HG03354 (cell line): ENCODE data around the gene CTTN.
"Not testable (repeated sequence)": the region's sequence is repeated elsewhere in the genome, so short reads cannot be mapped to it uniquely, and the experiment has no call there.

Experiments
- ATAC-seq: cut with Tn5 transposase; IDR thresholded peaks from one replicate; pipeline ENCODE4 v1.9.1; 2021; ENCODE audit warnings: mild to moderate bottlenecking; ENCODE audit not compliant: unreplicated experiment, poor library complexity, severe bottlenecking

CTTN gene

DNA sequence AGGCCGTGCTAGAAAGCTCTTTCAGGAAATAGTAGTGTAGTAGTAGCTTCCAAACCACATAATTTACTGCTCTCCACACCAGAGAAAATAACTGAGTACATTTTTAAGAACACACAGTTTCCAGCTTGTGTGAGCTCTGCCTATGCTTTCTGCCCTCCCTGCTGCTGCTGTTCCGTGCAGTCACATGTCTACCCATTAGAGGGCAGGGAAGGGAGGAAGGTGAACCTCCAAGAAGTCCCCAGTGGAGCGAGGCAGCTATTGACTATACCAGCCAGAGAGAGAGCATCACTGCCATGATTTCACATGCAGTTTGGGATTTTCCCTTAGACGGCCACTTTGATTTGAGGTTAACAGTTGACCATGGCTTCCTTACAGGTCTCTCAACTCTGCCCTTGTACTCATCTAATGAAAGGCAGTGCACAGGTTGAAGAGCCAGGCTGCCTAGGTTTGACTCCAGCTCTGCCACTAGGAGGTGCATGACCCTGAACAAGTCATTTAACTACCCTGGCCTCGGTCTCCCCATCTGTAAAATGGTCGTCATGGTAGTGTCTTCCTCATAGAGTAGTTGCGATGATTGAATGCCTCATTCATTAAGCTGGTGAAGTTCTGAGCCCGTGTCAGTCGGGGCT lies 19.7 kb upstream of the CTTN start:
- ATAC-seq = no peak

DNA sequence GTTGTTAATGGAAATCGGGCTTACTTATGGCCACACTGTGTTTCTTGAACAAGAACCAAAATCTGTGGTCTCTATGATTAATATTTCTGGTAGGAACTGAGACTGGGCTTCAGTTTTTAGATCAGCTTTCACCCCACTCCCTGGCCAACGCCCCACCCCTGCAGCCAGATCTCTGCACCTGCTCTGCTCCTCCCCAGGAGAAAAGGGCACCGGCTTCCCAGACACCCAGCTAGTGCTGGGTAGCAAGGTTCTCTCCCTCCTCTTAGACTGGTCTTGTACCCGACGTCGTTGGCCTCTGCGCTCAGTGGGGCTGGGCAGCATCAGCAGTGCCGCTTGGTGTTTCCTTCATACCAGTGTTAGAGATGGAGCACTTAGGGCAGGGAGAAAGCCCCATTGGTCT lies 17.0 kb upstream of the CTTN start:
- no peak for ATAC-seq

DNA sequence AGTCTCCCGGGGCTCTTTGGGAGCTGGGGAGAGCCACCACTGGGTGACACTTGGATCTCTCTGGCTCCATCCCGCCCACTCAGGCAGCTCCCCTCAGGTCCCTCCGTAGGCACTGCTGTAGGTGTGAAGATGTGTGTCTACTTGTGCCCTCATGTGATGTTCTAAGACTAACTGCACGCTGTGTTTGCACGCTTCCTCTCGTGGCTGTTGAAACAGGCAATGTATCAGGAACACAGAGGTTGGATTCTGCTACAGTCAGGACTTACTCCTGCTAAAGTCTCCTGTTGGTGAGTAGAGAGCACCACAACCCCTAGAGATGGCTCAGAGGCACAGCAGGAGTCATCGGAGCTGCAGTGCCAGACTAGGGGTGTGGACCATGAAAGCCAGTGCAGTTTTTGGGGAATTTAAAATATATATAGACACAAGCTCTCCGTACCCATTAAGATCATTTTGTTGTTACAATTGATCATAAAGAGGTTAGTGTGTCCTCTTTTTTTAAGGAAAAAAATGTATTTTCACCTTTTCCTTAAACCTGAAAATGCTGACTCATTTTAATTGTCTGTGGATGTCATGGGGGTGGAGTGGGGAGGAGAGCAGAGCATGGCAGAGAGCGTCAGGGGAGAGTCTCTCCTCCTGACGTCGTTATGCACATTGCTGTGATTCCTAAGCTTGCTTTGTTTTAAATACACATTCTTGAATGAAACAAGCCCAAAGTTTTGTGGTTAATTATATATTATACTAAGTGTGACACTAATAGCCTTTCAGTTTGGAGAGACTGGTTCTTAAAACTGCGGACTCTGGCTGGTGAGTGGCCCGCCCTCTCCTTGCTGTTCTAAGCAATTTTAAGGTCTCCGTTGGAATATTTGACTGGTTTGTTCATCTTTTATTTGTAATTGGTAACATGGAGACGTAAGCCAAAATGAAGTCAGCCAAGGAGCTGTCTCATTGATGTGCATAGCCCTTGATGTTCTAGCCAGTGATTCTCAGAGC lies 16.2 kb upstream of the CTTN start:
- ATAC-seq = no peak

DNA sequence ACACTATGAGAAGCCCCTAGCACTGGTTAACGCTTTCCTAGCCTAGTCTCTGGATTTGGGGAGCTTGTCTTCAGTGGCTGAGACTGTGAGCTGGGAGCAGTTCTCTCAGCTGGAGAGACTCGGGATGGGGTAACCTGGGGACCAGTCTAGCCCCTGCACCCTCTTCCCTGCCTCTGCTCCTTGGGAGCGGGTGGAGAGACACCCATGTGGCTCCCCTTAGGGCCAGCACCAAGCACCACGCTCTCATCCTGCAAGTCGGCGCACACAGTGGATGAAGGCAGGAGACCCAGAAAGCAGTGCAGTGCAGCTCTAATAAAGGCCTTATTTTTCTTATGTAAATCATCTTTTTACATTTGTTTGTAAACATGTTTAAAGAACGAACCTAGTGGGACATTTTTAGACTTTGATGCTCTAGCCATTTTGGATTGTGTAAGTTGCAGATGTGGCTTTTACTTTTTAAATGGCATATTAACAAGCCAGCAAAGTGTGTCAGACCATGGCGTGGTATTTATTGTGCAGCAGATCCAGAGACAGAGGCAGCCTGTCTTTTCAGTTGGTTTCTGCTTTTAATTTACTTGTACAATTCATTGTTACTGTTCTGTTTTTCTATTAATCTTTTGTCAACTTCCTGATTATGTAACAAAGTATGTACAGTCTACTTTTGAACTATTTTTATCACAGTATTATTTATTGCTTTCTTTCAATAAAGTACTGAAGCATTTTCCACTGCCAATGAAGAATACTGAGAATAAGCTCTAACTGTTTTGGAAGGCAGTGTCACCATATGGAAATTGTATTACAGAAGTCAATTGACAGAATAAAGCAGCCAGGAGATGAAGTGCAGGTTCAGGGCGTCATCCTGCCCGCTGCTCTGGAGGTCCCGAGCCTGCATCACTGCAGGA lies 14.4 kb upstream of the CTTN start:
- ATAC-seq = no peak

DNA sequence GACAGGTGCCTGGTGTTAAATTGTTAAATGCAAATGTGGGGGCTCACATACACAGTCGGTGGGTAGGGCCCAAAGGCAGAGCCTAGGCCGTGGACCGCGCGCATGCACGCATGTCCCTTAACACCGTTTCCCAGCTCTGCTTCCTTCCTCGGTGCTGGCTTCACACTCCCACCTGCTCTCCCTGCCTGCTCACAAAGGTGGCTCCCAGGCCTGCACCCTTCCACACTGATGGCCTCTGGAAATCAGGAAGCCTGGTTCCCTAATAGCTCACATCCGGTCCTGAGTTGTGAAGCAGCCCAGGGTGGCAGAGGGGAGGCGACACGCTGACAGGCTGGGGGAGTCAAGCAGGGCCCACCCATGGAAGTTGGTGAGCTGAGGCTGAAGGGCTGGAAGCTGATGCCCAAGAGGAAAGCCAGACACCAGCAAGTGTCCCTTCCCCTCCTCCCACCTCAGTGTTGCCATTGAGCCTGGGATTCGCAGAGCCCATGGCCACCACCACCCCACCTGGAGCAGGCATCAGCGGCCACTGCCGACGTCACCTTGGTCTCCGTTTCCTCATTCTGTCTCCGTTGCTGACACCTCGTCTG lies 13.7 kb upstream of the CTTN start:
- no peak for ATAC-seq

DNA sequence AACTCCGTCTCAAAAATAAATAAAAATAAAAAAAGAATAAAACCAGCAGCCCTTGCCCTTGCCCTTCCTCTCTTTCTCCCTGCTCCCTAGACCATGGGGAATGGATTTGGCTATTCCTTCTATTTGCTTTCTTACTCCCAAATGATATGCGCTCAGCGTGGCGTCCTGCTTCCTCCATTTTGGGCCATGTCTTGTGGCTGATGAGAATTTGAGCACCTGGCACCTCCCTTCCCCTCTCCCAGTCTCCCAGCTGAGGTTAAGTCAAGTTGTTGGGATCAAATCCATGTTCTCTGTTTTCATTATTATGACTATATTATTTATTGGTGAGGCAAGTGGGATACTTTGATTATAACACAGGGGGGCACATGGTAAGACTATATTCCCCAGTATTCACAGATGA lies 10.8 kb upstream of the CTTN start:
- ATAC-seq = no peak

DNA sequence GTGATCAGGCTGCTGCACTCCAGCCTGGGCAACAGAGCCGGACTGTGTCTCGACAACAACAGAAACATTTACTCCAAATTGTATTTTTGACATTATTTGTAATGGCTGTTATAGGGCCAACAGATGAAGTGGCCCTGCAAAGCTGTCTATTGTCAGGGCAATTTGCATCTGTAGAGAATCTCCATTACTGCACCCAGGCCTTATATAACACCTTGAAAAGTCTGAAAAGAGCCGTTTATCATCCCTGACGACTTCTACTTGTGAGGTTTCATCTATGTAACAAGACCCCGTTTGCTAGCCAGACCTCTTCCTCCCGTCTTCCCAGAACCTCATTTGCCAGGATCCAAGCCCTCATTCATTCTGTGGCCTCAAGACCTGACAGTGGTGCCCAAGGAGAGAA lies 9.1 kb upstream of the CTTN start:
- ATAC-seq = no peak

DNA sequence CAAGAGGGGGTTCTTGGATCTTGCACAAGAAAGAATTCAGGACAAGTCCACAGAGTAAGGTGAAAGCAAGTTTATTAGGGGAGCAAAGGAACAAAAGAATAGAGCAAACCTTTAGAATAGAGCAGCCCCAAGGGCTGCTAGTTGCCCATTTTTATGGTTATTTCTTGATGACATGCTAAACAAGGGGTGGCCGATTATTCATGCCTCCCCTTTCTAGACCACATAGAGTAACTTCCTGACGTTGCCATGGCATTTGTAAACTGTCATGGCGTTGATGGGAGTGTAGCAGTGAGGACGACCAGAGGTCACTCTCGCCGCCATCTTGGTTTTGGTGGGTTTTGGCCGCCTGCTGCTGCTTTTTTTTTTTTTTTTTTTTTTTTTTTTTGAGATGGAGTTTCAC lies 7.4 kb upstream of the CTTN start:
- ATAC-seq = not testable (repeated sequence)

DNA sequence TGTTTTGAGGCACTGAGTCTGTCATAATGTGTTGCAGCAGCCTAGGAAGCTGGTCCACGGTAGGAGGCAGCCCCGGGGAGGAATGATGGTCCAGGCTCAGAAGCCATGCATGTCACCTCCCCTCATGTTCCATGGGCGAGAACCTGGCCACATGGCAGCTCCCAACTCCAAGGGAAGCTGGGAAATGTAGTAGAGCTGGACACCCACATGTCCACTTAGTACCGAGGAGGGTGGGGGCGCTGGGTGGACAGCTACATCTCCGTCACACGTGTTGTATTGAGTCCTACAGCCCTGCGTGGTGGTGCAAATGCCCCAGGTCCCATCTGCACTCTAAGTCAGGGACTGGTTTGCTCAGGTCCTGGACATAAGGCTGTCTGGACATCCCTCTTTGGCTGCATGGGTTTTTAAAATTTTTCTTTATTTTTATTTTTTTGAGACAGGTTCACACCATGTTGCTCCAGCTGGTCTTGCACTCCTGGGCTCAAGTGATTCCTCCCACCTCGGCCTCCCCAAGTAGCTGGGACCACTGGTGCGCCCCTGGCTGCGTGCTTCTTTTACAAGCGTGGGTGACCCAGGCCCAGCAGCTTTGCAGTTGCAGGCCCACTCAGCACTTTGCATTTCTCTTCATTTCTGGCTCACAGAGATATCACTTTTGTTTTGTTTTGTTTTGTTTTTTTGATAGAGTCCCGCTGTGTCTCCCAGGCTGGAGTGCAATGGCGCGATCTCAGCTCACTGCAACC lies 3.9 kb upstream of the CTTN start:
- ATAC-seq = no peak

DNA sequence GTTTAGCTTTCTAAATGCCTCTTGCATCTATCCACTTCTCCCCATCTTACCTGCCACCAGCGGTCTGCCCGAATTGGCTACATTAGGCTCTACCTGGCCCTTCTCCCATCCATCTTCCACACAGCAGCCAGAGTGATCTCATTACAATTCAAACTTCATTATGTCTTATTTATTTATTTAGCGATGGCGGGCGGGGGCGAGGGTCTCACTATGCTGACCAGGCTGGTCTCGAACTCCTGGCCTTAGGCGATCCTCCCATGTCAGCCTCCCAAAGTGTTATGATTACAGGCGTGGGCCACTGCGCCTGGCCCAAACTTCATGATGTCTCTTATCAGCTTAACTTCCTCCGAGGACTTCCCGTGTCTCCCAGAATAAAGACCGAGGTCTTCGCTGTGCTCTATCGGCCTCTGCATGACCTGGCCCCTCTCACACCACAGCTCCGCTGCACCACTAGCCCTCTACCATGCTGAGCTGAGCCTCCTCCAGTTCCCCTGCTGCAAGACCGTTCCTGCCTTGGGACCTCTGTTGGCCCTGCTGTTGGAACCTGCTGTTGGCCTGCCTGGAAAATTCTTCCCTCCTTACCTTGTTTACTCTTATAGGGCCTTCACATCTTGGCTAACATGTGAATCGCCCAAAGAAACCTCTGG lies 870 bp upstream of the CTTN start:
- no peak for ATAC-seq

DNA sequence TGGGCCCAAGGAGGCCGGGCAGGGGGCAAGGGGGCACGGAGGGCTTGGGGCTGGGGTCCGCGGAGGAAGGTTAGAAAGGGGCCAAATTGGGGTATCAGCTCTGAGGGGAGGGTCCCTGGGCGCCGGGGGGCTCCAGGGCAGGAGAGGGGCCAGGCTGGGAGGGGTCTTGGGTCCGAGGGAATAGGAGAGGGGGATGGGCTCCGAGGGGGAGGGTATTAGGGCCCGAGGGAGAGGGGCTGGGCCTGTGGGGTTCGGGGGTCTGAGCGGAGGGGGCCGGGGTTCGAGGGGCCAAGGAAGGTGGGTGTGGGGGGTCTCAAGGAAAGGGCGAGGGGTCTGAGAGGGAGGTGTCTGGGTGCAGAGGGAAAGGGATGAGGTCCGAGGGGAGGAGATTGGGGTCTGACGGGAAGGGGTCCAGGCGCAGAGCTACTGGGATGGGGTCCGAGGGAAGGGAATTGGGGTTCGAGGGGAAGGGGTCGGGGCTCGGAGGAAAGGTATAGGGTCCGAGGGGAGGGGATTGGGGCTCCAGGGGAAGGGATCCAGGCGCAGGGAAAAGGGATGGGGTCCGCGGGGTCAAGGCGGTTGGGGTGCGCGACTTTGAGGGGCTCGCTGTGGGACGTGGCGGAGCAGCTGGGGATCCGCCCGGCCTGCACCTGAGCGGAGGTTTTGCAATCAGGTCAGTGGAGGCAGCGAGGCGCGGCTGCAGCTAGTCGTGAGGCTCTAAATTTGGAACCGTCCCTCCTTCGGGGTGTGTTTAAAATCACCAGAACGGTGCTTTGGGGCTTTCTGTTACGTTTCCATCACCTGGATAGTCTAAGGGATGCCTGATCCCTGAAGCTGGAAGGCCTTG lies 728 bp downstream of the CTTN start:
- ATAC-seq = no peak

DNA sequence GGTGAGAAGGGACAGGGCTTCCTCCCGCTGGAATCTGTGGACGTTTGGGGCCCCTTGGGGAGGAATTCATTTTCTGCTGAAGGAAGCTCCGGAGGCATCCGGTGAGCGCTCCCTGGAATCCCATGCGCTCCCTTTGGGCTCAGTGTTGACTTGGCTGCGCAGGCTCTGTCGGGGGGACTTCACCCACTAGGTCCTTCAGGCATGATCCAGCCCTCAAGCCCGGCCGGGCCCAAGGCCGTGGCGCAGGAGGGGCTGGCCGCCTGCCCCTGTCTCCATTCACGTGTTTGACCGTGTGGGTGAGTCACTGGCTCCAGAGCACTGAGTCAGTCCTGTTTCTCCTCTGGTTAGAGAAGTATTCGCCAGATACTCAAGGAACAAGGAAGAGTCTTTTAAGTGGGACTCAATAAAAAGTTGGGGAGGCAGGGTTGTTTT lies 1.4 kb downstream of the CTTN start:
- no peak for ATAC-seq

DNA sequence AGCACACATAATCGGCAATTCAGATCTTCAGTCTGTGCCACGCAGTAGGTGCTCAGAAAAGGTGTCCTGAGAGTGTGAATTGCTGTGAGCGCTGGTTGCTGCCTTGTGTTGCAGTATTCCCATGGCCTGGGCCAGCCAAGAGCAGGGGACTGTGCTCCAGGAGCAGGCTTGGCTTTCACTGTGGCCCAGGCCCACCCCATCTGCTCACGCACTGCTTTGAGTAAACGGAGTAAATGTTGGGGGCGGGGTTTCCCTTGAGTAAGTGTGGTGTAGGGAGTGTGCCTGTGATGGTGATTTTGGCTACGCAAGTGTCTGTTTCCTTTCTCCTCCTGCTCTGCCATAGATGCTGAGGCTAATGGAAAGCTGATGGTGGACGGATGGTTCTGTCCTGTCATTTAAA lies 2.3 kb downstream of the CTTN start:
- no peak for ATAC-seq

DNA sequence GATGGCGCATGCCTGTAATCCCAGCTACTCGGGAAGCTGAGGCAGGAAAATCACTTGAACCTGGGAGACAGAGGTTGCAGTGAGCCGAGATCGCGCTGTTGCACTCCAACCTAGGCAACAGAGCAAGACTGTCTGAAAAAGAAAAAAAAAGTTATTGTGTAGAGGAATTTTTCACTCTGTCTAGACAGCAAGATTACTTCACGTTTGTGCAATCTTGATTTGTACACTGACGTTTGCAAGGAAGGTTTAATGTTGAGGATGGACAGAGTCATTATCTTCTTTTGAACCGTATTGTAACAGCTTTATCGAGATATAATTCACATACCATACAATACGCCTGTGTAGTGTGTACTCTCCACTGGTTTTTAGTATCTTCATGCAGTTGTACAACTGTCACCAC lies 3.7 kb downstream of the CTTN start:
- ATAC-seq = no peak

DNA sequence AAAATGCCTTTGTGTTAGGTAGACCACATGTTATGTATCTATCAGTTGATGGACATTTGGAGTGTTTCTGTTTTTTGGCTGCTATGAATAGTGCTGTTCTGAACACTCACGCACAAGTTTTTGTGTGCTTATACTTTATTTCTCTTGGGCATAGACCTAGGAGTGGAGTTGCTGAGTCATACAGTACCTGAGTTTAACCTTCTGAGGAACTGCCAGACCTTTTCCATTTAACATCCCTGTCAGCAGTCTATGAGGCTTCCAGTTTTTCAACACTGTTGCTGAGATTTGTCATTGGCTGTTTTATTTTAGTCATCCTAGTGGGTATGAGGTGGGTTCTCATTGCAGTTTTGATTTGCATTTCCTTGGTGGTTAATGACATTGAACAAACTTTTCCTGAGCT lies 4.4 kb downstream of the CTTN start:
- no peak for ATAC-seq

DNA sequence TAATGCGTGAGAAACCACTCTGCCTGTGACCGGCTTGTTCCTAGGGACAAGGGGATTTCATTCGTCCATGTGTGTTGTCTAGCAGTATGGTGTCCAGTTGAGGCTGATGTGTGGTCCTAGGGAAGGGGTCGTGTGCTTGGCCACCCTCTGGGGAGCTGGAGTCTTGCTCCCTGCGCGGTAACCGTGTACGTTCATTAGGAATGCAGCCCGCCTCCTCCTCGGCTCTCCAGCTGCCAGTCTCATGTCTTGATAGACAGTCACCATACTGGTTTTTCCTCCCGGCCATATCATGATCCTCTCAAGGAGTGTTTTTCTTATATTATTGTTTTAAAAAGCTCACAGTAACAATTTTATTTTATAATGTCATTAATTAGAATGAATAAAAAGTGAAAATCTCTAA lies 5.9 kb downstream of the CTTN start:
- ATAC-seq = no peak

DNA sequence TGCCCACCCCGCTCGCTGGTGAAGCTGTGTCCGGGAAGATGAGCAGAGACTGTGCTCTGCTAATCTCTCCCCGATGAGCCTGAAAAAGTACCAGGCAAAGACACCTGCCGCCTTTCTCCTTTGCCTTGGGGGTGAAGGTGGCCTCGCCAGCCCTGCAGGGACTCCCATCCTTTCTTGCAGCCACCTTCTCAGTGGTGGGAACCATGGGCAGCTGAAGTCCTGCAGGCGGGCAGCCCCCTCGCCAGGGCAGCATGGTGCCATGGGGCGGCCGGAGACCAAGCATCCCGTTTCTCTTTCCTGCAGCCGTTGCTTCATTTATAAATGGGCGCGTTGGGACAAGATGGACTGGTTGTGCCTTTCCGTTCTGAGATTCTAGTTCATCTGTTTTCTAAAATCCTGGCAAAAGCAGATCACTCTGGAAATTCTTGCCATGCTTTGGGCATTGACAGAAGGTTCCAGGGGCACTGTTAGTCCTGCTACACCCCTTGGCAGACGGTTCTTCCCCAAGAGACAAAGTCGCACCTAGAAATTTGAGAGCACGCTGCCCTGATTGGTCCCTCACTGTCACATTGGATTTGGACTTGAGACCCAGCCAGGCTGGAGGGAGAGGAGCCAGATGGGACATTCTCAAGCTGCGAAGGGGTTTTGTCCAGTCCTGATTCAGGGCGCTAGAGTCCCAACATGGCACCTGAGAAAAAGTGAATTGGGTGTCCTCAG lies 7.5 kb downstream of the CTTN start:
- no peak for ATAC-seq
